ENCODE measurements around the gene LRRN3.

LRRN3 gene

DNA sequence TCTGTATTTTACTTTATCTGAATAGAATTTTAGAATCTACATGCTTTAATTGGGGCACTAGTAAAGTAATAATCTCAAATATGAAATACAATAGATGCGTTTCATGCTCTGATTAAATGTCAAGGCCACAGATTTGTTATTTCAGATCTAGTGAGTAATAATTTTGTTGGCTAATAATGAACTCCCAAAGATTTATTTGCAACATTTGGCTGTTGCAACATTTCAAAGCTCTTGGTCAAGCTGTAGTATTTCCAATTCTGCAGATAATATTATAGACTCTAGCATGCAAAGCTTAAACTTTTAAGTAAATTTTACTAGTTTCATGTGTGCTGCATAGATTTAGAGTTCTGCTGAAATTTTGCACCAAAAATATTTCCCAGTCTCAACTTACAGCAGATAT lies 16.7 kb downstream of the LRRN3 start:
- no peak for DNase-seq (ENCODE audit: low read depth)

DNA sequence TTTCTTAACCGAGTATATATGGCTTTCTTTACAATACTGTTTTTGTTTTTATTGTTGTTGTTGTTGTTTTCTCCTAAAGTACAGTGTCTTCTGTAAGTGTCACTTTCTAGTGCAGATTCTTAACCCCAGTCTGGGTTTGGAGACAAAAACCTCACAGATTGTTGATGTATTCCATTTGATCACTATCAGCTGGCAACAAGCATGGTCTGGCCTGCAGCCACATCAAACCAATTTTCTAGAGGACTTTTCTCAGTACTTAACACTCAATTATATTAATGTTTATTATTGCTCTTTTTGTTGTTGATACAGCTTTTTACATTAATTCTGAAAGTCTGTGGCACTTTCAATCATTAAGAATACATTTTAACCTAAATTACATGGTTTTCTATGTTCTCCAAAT lies 17.1 kb downstream of the LRRN3 start:
- DNase-seq (ENCODE audit: low read depth) = no peak

DNA sequence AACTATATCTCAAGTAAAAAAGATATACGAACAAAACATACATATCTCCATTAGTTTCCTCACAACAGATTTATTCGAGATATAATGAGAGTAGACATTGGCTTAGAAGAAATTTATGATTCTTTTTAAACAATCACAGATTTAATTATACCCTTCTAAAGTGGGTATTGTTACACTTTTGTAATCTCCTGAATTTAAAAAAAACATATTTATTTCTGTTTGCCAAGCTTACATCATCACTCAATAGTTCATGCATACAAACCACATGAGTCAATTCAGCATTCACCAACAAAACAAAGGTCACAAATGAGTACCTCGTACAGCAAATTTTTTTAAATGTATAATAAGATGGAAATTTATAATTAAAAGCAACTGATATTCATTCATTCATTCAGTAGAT lies 17.6 kb downstream of the LRRN3 start:
- DNase-seq (ENCODE audit: low read depth) = no peak

DNA sequence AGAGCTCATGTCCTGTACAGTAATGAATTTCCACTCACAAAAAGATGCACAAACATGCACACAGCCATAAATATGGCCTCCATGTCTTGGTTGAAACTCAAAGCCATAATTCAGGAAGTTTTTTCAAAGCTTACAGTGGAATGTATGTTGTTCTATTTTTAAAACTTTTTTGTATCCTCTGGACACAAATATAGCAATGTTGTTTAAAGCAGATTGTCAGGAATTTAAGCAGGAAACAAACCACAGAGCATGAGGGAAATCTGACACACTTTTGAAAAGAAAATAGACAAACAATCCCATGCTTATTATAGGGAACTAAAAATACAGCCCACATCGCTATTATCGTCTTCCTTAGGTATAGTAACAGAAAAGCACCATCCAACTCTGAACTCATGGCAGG lies 21.5 kb downstream of the LRRN3 start:
- DNase-seq (ENCODE audit: low read depth) = no peak

DNA sequence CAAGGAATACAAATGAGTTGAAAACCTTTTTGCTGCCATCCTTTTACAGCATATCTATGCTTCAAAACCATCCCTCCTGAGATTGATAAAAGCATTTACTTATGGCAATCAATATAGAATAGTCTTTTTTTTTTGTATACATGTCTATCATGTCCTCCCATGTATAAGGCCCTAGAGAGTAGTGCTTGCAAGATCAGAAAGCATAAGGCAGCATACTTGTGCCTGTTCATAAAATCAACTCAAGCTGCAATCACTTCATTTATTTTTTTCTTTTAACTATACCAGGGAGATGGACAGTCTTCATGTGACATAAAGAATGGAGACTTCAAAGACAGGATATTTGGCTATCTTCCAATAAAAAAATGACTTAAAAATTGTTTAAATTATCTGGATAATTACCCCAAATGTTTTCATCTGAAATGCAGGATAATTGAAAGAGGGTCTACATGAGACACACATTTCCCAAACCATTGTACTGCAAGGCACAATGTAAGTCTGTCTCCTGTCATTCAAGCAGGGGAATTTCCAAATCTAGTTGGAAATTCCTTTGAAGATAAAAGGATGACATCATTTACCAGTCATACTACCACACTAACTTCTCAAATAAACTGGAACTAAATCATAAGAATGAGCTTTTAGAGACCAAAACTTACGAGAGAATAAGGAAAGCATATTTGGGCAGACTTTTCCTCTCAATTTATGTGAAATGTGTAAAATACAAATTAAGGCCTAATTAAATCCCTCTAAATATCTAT lies 22.5 kb downstream of the LRRN3 start:
- no peak for DNase-seq (ENCODE audit: low read depth)

DNA sequence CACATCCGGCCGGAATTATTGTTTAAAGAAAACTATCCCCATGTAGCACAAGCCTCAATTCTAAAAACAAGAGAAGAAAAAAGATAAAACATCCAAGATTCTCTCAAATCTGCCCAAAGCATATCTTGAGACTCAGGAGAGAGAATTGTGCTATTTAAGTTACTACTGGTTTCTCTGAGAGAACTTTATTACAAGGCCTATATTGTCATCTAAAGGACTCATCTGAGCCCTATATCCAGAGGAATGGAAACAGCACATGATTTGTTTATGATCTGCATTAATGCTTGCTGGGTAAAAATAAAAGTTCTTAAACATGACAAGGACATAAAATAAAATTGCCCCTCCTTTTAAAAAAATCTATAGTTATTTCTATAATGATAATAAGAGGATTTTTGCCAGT lies 25.0 kb downstream of the LRRN3 start:
- DNase-seq (ENCODE audit: low read depth) = no peak

DNA sequence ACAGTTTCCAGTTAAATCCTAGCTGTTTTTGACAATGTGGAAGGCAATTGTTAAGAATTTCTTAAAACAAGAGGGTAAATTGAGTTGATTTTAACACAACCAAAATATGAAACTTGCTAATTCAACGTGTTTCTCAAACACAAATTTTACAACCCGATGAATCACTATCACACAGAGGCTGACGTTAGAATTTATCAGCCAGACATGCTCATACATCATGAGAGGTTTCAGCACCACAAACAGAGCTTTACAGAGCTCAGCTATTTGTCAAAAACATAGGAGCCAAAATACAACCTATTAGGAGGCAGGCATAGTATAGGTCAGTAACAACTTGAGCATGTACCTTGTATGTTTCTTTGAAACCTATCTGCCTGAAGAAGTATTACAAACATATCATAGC lies 36.1 kb downstream of the LRRN3 start:
- no peak for DNase-seq (ENCODE audit: low read depth)

DNA sequence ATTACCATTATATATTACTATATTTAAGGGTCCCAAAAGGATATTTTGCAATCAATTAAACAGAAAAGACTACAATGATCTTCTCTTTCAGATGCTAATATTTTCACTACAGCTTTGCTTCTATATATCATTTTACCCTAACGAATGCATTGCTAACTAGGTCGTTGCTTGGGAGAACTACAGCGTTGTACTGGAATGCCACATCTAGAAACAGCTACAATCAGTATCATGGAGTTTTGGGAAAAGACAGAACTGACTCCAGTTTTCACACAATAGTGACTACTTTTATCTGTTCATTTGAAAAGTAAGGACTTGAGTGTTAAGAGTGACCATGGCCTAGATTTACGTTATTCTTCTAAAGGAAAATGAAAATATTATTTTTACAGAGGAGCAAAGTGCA lies 38.5 kb downstream of the LRRN3 start:
- DNase-seq (ENCODE audit: low read depth) = no peak

DNA sequence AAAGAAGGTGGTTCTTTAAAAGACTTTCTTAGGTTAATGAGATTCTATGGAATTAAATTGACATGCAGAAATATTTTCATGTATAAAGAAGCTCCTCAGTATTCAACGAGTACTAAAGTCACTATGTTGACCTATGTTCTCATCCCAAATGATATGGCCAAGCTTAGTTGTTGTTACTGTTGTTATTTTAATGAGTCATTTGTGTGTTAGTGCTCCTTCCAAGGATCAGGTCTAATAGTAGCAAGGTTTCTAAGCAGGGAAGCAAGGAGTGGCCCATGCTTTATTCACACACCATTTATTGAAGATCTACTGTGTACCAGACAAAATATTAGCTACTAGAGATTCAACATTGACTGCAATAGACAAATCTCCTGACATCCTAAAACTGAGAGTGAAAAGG lies 41.9 kb downstream of the LRRN3 start:
- DNase-seq (ENCODE audit: low read depth) = no peak

DNA sequence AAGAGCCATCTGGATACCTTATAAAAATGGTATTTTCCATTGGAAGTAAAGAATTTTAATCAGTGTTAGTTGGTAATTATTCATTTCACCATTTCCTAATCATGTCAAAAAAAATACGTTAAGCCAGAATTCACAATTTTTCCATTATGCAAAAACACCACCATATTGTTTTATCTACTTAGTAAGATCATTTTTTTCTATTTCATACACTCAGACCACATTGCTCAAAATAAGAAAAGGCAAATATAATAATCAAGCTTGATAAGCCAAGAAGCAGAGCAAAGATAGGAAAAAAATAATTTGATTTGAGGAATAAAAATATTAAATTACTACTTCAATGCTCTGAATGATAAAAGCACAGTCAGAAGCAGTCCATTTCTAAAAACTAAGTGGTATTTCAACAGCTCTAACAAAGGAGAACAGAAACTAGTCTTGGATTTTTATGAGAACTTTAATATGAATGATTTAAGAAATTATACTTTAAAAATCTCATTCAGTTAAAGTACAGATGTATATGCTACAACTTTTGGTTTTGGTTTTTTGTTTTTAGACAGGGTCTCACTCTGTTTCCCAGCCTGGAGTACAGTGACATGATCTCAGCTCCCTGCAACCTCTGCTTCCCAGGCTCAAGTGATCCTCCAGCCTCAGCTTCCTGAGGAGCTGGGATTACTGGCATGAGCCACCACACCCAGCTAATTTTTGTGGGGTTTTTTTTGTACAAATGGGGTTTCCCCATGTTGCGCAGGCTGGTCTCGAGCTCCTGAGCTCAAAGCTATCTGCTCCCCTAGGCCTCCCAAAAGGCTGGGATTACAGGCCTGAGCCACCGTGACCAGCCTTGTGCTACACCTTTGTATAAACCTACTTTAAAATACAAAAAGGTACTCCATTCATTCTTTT lies 46.6 kb downstream of the LRRN3 start:
- no peak for DNase-seq (ENCODE audit: low read depth)

DNA sequence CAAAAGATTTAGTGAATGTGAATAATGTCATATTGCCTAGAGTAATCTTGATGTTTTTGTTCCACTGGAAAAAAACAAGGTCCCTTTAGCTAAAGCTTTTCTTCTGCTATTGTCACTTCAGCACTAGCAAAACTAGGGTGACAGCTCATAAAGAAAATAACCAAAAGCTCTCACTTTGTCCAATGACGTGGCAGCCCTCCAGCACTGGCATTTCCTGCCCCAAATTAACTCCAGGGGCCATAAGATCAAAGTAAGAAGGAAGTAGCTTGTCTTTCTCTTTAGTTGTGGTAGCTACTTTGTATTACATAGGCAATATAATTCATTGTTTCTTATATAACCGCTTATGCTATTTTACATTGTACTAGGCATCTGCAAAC lies 47.3 kb downstream of the LRRN3 start:
- no peak for DNase-seq (ENCODE audit: low read depth)

DNA sequence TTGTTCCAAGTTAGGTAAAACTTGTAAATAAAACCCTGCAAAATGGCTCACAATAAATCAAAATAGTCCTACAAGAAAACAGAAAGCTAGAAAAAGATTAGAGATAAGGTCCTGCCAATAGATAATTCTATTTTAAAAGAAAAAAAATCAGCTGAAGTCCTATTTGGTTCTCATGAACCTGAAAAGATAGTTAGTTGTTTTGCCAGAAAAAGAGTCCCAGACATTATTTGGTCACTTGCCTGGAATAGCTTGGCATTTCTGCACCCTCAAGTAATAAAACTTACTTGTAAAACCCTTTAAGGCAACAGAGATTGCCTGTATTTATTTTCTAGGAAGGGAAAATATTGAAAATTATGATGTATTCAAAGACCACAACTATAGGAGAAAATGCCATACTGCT lies 47.7 kb downstream of the LRRN3 start:
- no peak for DNase-seq (ENCODE audit: low read depth)

DNA sequence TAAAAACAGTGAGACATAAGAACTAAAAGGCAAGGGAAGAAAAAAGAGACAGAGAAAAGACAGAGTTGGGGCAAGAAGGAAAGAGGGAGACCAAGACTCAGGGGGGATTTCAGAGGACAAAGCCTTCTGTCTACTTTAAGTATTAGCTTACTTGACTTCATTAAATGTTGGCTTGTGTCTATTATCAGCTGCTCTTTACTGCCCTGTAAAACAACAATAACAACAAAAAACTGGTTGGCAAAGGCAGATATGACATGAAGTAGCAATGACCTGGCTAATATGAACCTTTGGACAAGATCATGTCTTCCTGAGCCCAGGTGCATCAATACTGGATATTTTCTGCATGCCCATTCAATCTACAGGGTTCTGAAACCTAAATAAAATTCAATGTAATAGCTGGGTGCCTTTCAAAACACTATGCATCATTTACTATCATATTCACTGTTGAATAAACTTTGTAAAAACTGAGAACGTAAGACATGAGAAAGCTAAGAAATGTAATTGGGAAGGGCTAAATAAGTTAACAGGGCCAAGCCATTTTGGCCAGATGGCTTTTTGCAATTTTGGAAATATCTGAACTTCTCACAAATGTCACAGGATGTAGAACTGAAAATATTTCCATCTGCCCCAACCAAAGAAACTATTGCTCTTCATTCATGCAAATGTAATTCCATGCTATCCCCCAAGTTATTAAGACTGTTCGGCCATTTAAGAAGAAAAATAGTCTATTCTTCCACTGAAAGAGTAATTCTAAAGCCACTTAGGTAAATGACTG lies 49.4 kb downstream of the LRRN3 start:
- no peak for DNase-seq (ENCODE audit: low read depth)

DNA sequence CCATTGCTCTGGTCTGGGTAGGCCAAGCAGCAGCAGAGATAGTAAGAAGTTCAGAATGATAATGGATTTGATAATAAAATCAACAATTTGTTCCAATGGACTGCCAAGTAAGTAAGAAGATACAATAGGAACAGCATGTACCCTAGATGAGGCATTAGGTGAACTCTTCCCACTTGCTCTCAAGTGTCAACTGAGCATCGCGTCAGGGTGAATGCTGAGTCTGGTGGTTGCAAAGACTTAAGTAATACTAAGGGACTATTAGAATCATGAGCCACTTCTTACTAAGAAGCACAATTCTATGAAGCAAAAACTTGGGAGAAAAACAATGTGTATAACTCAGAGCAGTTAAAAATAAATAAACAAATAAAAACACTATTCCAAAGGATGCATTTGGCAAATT lies 54.5 kb downstream of the LRRN3 start:
- no peak for DNase-seq (ENCODE audit: low read depth)

DNA sequence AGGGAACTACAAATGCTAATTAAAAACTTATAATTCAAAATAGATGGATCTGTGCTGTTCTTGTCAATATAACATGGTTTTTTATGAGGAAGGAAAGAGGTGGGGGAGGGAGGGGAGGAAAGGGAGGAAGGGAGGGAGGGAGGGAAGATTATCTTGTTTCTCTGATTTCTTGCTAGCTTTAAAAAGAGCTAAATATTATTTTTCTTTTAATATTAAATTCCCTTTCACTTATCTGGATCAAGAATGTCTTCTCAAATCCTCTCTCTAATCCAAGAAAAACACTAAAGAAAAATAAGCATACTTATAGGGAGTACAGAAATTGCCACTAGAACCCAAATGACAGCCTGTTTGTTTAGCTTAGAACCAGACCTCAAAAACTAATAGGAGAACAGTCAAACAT lies 55.2 kb downstream of the LRRN3 start:
- no peak for DNase-seq (ENCODE audit: low read depth)

DNA sequence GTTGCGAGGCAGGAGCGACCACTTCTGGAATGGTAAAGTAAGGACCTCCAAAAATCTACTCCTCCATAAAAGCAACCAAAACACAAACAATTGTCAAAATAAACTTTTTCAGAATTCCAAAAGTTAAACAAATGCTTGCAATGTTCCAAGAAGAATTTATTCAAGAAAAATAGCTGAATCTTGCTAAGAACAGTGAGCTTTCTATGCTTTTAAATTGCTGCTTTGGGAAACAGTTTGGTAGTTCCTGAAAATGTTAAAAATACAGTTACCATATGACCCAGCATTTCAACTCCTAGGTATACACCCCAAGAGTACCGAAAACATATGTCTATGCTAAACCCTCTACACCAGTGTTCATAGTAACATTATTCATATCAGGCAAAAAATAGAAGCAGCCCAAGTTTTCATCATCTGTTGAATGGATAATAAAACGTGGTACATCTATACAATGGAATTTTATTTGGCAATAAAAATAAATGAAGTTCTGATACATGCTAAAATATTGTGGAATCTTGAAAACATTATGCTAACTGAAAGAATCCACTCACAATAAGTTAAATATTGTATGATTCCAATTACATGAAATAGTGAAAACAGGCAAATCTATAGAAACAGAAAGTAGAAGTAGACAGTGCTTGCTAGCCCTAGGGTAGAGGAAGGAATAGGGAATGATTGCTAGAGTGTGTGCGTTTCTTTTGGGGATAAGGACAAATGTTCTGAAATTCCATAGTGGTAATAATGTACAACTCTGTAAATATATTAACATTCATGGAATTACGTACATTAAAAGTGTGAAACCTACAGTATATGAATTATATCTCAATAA lies 57.0 kb downstream of the LRRN3 start:
- no peak for DNase-seq (ENCODE audit: low read depth)

DNA sequence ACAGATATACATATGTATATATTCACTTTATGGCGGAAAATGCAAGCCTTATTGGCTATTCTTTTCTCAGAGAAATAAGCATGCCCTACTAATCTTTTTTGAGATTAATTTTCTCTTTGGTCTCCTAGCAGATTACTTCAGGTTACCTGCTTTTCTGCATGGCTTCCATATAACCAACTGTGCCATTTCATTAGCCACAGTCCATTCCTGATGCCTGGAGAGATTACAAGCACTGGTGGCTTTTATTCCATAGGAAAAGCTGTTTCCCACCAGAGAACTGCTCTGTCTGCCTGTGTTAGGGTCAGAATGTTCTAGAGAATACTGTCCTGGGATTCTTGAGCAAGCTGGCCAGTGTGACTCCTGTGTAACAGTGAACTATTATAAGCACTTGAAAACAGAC lies 59.8 kb downstream of the LRRN3 start:
- DNase-seq (ENCODE audit: low read depth) = no peak

DNA sequence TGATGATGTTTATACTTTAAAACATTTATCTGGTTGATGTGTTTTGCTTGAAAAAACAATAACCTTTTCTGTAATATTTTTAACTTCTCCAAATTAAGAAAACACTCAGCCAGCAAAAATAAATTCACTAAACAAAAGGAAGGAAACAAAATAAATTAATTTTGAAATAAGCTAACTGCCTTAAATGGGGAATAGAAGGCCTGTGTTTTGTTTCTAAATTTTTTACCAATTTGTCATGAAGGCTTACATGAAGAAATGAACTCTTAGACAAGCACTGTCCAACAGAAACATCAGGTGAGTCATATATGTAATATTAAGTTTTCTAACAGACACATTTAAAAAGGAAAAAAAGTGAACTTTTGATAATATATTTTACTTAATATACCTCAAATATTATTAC lies 68.5 kb downstream of the LRRN3 start:
- DNase-seq (ENCODE audit: low read depth) = no peak

DNA sequence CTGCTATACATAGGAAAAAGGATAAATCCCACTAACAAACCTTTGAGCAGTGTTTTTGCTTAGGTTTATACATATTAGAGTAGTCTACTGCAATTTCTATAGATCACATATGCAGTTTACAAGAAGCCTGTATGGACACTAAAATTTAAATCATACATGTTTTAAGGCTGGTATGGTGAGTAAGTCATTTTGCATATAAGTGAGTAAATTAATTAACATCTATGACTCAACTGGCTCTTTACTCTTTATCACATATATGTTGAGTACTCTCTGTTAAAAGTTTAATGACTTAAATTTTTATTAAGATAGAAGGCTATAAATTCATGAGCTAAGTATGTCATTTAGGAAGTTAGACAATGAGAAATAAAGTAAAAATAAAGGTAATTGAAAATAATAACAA lies 69.4 kb downstream of the LRRN3 start:
- no peak for DNase-seq (ENCODE audit: low read depth)

DNA sequence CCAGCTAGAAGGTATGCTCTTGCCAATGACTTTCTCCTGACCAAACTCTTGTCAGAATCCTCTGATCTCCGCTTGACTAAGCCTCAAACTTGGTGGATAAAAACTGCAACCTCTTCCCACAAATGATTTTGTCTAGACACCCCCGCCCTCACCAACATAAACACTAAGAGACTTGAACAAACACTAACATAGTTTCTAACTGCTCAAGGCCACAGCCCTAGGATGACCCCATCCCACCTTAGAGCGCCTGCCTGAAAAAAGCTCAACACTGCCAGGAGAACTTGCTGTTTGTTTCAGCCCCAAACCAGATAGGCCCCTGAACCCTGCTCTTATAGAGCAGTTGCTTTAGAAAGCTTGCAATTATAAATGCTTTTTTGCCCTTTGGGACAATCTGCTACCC lies 71.8 kb downstream of the LRRN3 start:
- DNase-seq (ENCODE audit: low read depth) = no peak

DNA sequence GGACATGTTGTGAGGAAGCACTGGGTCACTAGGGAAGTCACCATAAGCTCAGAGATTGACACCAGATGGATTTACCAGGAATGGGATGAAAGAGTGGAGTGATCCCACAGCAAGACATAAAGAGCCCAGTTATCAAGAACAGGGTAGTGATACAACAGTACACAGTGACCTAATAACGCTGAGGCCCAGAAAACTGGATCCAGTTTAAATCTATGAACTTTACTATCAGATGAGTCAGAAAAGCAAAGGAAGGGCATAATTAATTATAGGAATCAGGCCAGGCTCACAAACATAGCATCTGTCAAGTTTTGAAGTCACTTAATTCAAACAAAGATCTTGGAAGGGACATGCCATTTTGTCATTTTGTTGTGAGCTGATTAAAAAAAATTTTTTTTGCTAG lies 73.5 kb downstream of the LRRN3 start:
- no peak for DNase-seq (ENCODE audit: low read depth)

DNA sequence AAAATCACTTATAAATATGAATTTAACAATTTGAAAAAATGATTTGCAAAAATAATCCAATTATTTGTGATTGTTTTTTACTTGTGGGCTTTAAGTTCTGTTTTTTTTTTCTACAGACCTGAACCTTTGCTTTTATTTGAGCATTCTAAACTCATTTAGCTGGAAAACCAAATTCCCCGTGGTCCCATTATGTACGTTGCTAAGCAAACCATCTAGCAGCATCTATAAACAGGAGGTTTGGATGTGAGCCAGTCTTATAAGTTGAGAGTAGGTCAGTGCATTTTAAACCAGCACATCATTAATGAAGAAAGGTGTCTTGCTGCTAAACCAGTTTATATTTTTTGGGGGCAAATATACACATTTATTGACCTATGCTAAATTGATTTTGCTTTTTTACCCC lies 77.3 kb downstream of the LRRN3 start:
- no peak for DNase-seq (ENCODE audit: low read depth)

Data from CMK (cell line).